ENCODE measurements around the gene MTO1. TPM values are rescaled to one million over a fixed set of nuclear protein-coding genes. Genes with fewer than 3 reads are reported as not detected.

Gene MTO1
- total and polyA plus RNA-seq, 2 experiments from 2014 or later = 27.7 to 36.7 TPM

GRCh38 chr6:73508776-73509175, 47.2 kb downstream of the MTO1 start:
- no peak overlapping the region for H3K4me3 Mint-ChIP-seq
- no peaks in the 10 kb centered on the region for H3K4me1 Mint-ChIP-seq
- no peaks in the 10 kb centered on the region for H3K9me2 ChIP-seq (ENCODE audit: insufficient read depth)
- TF ChIP-seq NANOG (IDR thresholded peaks at IDR 0.05; ENCODE audit: borderline replicate concordance) = no peak
- TF ChIP-seq, protein P1, sequence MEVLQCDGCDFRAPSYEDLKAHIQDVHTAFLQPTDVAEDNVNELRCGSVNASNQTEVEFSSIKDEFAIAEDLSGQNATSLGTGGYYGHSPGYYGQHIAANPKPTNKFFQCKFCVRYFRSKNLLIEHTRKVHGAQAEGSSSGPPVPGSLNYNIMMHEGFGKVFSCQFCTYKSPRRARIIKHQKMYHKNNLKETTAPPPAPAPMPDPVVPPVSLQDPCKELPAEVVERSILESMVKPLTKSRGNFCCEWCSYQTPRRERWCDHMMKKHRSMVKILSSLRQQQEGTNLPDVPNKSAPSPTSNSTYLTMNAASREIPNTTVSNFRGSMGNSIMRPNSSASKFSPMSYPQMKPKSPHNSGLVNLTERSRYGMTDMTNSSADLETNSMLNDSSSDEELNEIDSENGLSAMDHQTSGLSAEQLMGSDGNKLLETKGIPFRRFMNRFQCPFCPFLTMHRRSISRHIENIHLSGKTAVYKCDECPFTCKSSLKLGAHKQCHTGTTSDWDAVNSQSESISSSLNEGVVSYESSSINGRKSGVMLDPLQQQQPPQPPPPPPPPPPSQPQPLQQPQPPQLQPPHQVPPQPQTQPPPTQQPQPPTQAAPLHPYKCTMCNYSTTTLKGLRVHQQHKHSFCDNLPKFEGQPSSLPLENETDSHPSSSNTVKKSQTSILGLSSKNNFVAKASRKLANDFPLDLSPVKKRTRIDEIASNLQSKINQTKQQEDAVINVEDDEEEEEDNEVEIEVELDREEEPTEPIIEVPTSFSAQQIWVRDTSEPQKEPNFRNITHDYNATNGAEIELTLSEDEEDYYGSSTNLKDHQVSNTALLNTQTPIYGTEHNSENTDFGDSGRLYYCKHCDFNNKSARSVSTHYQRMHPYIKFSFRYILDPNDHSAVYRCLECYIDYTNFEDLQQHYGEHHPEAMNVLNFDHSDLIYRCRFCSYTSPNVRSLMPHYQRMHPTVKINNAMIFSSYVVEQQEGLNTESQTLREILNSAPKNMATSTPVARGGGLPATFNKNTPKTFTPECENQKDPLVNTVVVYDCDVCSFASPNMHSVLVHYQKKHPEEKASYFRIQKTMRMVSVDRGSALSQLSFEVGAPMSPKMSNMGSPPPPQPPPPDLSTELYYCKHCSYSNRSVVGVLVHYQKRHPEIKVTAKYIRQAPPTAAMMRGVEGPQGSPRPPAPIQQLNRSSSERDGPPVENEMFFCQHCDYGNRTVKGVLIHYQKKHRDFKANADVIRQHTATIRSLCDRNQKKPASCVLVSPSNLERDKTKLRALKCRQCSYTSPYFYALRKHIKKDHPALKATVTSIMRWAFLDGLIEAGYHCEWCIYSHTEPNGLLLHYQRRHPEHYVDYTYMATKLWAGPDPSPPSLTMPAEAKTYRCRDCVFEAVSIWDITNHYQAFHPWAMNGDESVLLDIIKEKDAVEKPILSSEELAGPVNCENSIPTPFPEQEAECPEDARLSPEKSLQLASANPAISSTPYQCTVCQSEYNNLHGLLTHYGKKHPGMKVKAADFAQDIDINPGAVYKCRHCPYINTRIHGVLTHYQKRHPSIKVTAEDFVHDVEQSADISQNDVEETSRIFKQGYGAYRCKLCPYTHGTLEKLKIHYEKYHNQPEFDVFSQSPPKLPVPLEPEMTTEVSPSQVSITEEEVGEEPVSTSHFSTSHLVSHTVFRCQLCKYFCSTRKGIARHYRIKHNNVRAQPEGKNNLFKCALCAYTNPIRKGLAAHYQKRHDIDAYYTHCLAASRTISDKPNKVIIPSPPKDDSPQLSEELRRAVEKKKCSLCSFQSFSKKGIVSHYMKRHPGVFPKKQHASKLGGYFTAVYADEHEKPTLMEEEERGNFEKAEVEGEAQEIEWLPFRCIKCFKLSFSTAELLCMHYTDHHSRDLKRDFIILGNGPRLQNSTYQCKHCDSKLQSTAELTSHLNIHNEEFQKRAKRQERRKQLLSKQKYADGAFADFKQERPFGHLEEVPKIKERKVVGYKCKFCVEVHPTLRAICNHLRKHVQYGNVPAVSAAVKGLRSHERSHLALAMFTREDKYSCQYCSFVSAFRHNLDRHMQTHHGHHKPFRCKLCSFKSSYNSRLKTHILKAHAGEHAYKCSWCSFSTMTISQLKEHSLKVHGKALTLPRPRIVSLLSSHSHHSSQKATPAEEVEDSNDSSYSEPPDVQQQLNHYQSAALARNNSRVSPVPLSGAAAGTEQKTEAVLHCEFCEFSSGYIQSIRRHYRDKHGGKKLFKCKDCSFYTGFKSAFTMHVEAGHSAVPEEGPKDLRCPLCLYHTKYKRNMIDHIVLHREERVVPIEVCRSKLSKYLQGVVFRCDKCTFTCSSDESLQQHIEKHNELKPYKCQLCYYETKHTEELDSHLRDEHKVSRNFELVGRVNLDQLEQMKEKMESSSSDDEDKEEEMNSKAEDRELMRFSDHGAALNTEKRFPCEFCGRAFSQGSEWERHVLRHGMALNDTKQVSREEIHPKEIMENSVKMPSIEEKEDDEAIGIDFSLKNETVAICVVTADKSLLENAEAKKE (CRISPR knock-in tag; IDR thresholded peaks at IDR 0.05) = no peak
- no peak for TF ChIP-seq EZH2phosphoT487 (IDR thresholded peaks at IDR 0.05; ENCODE audit: unreplicated experiment)
- TF ChIP-seq ETS1 (IDR thresholded peaks at IDR 0.05) = no peak
- TF ChIP-seq CREB1 (CRISPR knock-in tag; IDR thresholded peaks at IDR 0.05; ENCODE audit: low read depth) = no peak
- no peak for TF ChIP-seq STAT1 (IDR thresholded peaks at IDR 0.05; ENCODE audit: unreplicated experiment)
- TF ChIP-seq, protein P2, sequence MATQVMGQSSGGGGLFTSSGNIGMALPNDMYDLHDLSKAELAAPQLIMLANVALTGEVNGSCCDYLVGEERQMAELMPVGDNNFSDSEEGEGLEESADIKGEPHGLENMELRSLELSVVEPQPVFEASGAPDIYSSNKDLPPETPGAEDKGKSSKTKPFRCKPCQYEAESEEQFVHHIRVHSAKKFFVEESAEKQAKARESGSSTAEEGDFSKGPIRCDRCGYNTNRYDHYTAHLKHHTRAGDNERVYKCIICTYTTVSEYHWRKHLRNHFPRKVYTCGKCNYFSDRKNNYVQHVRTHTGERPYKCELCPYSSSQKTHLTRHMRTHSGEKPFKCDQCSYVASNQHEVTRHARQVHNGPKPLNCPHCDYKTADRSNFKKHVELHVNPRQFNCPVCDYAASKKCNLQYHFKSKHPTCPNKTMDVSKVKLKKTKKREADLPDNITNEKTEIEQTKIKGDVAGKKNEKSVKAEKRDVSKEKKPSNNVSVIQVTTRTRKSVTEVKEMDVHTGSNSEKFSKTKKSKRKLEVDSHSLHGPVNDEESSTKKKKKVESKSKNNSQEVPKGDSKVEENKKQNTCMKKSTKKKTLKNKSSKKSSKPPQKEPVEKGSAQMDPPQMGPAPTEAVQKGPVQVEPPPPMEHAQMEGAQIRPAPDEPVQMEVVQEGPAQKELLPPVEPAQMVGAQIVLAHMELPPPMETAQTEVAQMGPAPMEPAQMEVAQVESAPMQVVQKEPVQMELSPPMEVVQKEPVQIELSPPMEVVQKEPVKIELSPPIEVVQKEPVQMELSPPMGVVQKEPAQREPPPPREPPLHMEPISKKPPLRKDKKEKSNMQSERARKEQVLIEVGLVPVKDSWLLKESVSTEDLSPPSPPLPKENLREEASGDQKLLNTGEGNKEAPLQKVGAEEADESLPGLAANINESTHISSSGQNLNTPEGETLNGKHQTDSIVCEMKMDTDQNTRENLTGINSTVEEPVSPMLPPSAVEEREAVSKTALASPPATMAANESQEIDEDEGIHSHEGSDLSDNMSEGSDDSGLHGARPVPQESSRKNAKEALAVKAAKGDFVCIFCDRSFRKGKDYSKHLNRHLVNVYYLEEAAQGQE (IDR thresholded peaks at IDR 0.05; ENCODE audit: unreplicated experiment) = no peak
- TF ChIP-seq POLR2AphosphoS5 (IDR thresholded peaks at IDR 0.05; ENCODE audit: low read depth) = no peak
- TF ChIP-seq CTCF (conservative IDR thresholded peaks at IDR 0.05; ENCODE audit: low read depth in 2 of 2) = no peak
- TF ChIP-seq JUNB (IDR thresholded peaks at IDR 0.05; ENCODE audit: unreplicated experiment) = no peak
- no peak for TF ChIP-seq EZH2 (IDR thresholded peaks at IDR 0.05; ENCODE audit: low read depth, unreplicated experiment)
- H2AFZ ChIP-seq = no peak overlapping the region
- peaks cover 20% of the 10 kb centered on the region for H3K27me3 Mint-ChIP-seq (ENCODE audit: insufficient read depth, low read depth, poor library complexity)
- H3K4me3 ChIP-seq = no peak overlapping the region
- H3K4me1 ChIP-seq (ENCODE audit: insufficient read depth) = no peaks in the 10 kb centered on the region
- H3K9me3 Mint-ChIP-seq = peaks cover 9% of the 10 kb centered on the region; the same call in 2 of the 3 replicates
- peaks cover 4% of the 10 kb centered on the region; the same call in 2 of the 3 replicates for H3K36me3 Mint-ChIP-seq (ENCODE audit: low read depth)
- DNase-seq (ENCODE audit: low spot score) (no peak), ATAC-seq (no peak)
- H3K4me2 ChIP-seq = no peak overlapping the region
- peaks cover 8% of the 10 kb centered on the region; the same call in 1 of the 2 replicates for H3F3A ChIP-seq (replicated peaks; ENCODE audit: low read depth)
- no peaks in the 10 kb centered on the region for H4K20me1 ChIP-seq (replicated peaks; ENCODE audit: insufficient read depth)
- no peaks in the 10 kb centered on the region for H3K79me2 ChIP-seq (replicated peaks; ENCODE audit: insufficient read depth)
- no peak overlapping the region for H3K27ac Mint-ChIP-seq
- no peak overlapping the region for H3K27ac ChIP-seq (ENCODE audit: low read depth)
- H3K36me3 ChIP-seq (ENCODE audit: insufficient read depth) = no peaks in the 10 kb centered on the region
- H3K27me3 ChIP-seq (ENCODE audit: insufficient read depth) = no peaks in the 10 kb centered on the region
